Endothelial cell (in vitro differentiated cells): ENCODE results near the gene EGLN1. TPM values are rescaled to one million over a fixed set of nuclear protein-coding genes. Genes with fewer than 3 reads are reported as not detected.
"Not testable (repeated sequence)": the region's sequence is repeated elsewhere in the genome, so short reads cannot be mapped to it uniquely, and the experiment has no call there.

Source experiments
- DNase-seq: peaks from one replicate; pipeline ENCODE4 v3.0.0; 2021; ENCODE audit warnings: low spot score
- H3K27ac Mint-ChIP-seq: one replicate; pipeline ENCODE4 v1.8.0; 2021; ENCODE audit warnings: mixed read lengths, inconsistent platforms; ENCODE audit not compliant: unreplicated experiment
- H3K27me3 Mint-ChIP-seq: one replicate; pipeline ENCODE4 v1.8.0; 2021; ENCODE audit warnings: mild to moderate bottlenecking, moderate library complexity, mixed read lengths, inconsistent platforms; ENCODE audit not compliant: unreplicated experiment
- H3K36me3 Mint-ChIP-seq: one replicate; pipeline ENCODE4 v1.8.0; 2021; ENCODE audit warnings: mild to moderate bottlenecking, low read depth, mixed read lengths, inconsistent platforms; ENCODE audit not compliant: unreplicated experiment
- H3K4me1 Mint-ChIP-seq: one replicate; pipeline ENCODE4 v1.8.0; 2021; ENCODE audit warnings: mild to moderate bottlenecking, mixed read lengths, inconsistent platforms; ENCODE audit not compliant: unreplicated experiment
- H3K4me3 Mint-ChIP-seq: one replicate; pipeline ENCODE4 v1.8.0; 2021; ENCODE audit warnings: mild to moderate bottlenecking, mixed read lengths, inconsistent platforms; ENCODE audit not compliant: unreplicated experiment
- H3K9me3 Mint-ChIP-seq: one replicate; pipeline ENCODE4 v1.8.0; 2021; ENCODE audit warnings: mixed read lengths, inconsistent platforms; ENCODE audit not compliant: unreplicated experiment
- total RNA-seq: library from RNA; stranded (reverse); fragmentation: NEBNext Ultra II Directional; extraction: Animal tissue kit (Norgen Biotek cat#: 25700); gene quantifications from one replicate; pipeline ENCODE4 v1.2.1, GENCODE V29; 2021; ENCODE audit not compliant: unreplicated experiment
- TF ChIP-seq, protein P1 (sequence below): fragments of 200-600 bp; sonication (generic); IDR thresholded peaks from one replicate; pipeline ENCODE4 v1.5.0; 2021; ENCODE audit warnings: antibody characterized with exemption; ENCODE audit not compliant: unreplicated experiment

Gene EGLN1
- total RNA-seq, 1 donor from 2014 or later: 30.8 TPM

- no peaks in the 10 kb centered on the region for H3K9me3 Mint-ChIP-seq
- no peaks in the 10 kb centered on the region for H3K27me3 Mint-ChIP-seq
- TF ChIP-seq, protein P1, sequence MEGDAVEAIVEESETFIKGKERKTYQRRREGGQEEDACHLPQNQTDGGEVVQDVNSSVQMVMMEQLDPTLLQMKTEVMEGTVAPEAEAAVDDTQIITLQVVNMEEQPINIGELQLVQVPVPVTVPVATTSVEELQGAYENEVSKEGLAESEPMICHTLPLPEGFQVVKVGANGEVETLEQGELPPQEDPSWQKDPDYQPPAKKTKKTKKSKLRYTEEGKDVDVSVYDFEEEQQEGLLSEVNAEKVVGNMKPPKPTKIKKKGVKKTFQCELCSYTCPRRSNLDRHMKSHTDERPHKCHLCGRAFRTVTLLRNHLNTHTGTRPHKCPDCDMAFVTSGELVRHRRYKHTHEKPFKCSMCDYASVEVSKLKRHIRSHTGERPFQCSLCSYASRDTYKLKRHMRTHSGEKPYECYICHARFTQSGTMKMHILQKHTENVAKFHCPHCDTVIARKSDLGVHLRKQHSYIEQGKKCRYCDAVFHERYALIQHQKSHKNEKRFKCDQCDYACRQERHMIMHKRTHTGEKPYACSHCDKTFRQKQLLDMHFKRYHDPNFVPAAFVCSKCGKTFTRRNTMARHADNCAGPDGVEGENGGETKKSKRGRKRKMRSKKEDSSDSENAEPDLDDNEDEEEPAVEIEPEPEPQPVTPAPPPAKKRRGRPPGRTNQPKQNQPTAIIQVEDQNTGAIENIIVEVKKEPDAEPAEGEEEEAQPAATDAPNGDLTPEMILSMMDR: no peak
- H3K36me3 Mint-ChIP-seq: peaks cover 5% of the 10 kb centered on the region
- no peak for DNase-seq
- H3K27ac Mint-ChIP-seq: no peak overlapping the region
- H3K4me1 Mint-ChIP-seq: no peaks in the 10 kb centered on the region
- H3K4me3 Mint-ChIP-seq: no peak overlapping the region
Observed at GRCh38 chr1:231354330-231355020, 67.6 kb downstream of the EGLN1 start.

DNA sequence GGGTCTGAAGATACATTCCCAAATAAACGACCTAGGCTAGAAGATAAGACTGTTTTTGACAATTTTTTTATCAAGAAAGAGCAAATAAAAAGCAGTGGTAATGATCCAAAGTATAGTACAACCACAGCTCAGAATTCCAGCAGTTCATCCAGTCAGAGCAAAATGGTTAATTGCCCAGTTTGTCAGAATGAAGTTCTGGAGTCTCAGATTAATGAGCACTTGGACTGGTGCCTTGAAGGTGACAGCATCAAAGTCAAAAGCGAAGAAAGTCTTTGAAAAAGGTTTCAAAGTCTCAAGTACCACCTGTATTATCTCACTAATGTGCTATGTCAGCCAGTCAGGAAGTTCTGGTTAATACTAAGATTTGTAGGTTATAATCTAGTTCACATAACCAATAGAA is 69.0 kb downstream of the EGLN1 start:
- no peaks in the 10 kb centered on the region for H3K27me3 Mint-ChIP-seq
- peaks cover 9% of the 10 kb centered on the region for H3K36me3 Mint-ChIP-seq
- no peak for DNase-seq
- no peaks in the 10 kb centered on the region for H3K4me1 Mint-ChIP-seq
- H3K27ac Mint-ChIP-seq: no peak overlapping the region
- no peaks in the 10 kb centered on the region for H3K9me3 Mint-ChIP-seq
- TF ChIP-seq, protein P1: no peak
- H3K4me3 Mint-ChIP-seq: no peak overlapping the region

GRCh38 chr1:231351816-231352215 is 70.3 kb downstream of the EGLN1 start:
- no peaks in the 10 kb centered on the region for H3K9me3 Mint-ChIP-seq
- TF ChIP-seq, protein P1: no peak
- H3K4me1 Mint-ChIP-seq: no peaks in the 10 kb centered on the region
- no peaks in the 10 kb centered on the region for H3K27me3 Mint-ChIP-seq
- H3K36me3 Mint-ChIP-seq: peaks cover 9% of the 10 kb centered on the region
- DNase-seq: no peak
- peak overlapping the region; percentile 15 for H3K4me3 Mint-ChIP-seq
- no peak overlapping the region for H3K27ac Mint-ChIP-seq

DNA sequence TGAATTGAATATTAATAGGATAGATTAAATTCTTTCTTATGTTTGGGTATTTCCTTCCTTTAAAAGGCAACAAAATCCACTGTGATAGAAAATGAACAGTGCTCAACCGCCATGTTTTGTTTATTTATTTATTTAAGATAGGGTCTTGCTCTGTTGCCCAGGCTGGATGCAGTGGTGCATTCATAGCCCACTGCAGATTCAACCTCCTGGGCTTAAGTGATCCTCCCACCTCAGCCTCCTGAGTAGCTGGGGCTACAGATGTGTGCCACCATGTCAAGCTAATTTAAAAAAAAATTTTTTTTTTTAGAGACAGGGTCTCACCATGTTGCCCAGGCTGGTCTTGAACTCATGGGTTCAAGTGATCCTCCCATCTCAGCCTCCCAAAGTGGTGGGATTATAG is 73.2 kb downstream of the EGLN1 start:
- not testable (repeated sequence) for DNase-seq, H3K36me3 Mint-ChIP-seq, H3K27ac Mint-ChIP-seq, H3K4me3 Mint-ChIP-seq, H3K27me3 Mint-ChIP-seq, H3K9me3 Mint-ChIP-seq, H3K4me1 Mint-ChIP-seq

DNA sequence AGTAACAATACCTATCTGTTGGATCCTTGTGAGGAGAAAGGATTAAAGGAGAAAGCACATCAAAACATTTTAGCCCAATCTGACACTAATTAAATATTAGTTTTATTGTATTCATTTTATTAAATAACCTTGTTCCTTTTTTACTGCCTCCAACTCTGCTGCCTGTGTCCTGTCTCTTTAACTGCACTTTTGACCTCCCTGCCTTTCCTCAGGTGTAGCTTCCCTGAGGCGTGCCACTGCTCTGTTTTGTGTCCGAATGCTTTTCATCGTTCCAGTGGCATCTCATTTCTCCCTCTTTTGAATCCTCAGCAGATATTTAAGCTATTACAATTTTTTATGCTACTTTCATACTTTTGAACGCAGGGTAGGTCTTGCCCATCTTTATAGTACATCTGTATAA is 73.6 kb downstream of the EGLN1 start:
- DNase-seq: no peak
- Mint-ChIP-seq H3K4me3 (no peak overlapping the region), H3K27me3 (no peaks in the 10 kb centered on the region), H3K36me3 (peaks cover 11% of the 10 kb centered on the region), H3K4me1 (no peaks in the 10 kb centered on the region), H3K27ac (no peak overlapping the region), H3K9me3 (no peaks in the 10 kb centered on the region)
- TF ChIP-seq, protein P1: no peak
